Panc1 (cell line): ENCODE data around the gene CYP24A1.

ENCODE experiments used
- CTCF ChIP-seq: fragments of 450-650 bp; IDR thresholded peaks from 2 replicates; pipeline ENCODE4 v1.5.1; 2017; ENCODE audit warnings: mild to moderate bottlenecking
- POLR2AphosphoS5 ChIP-seq: IDR thresholded peaks from 2 replicates; pipeline ENCODE4 v1.6.1; 2012; ENCODE audit warnings: mild to moderate bottlenecking, low read depth, low read length, moderate library complexity
- REST ChIP-seq, 2 experiments: IDR thresholded peaks; 2 replicates each; pipeline ENCODE4 v1.6.1; 2011 to 2012; ENCODE audit warnings: low read depth in 2 of 2, control low read depth in 1 of 2, low read length in 1 of 2, mild to moderate bottlenecking in 1 of 2, moderate library complexity in 1 of 2; ENCODE audit not compliant: insufficient read depth in 1 of 2
- SIN3A ChIP-seq: IDR thresholded peaks from 2 replicates; pipeline ENCODE4 v1.6.1; 2012; ENCODE audit warnings: low read depth, mild to moderate bottlenecking, low read length, moderate library complexity, borderline replicate concordance; ENCODE audit not compliant: insufficient read depth

- TF ChIP-seq CTCF (no peak), POLR2AphosphoS5 (no peak), REST (IDR thresholded peaks at IDR 0.05; ENCODE audit: insufficient read depth in 1 of 2, low read depth in 2 of 2, low read length in 1 of 2) (no peak), SIN3A (no peak)
These were observed 67.6 kb downstream of the CYP24A1 start for GRCh38 chr20:54106162-54106561.
